NK-92 treated with Interleukin-12 subunit alpha and Interleukin-12 subunit beta, amount 100 ng/mL, for 24 hours (cell line): ENCODE data around the gene MRPL55.

ENCODE experiments used
- DNase-seq: peaks from one replicate; lab custom pipeline; 2025; lab: John Stamatoyannopoulos, UW

Gene MRPL55

DNA sequence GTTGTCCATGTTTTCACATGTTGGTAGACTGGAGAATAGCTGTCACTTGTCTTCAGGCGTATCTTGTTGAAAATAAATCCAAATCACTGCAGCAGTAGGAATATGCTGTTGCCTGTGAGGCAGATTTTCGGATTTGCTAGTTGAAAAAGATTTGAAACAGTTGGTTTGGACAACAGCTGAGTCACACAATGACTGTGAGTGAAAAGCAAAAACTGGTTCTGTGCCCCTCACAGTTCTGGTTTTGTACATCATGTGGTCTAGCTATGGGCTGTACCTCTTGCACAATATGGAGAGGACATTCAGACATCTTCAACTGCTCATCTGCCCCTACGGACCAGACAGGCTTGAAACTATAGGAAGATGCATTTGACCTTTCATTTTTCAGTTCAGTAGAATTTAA, 24.8 kb downstream of the MRPL55 start:
- DNase-seq = no peak

DNA sequence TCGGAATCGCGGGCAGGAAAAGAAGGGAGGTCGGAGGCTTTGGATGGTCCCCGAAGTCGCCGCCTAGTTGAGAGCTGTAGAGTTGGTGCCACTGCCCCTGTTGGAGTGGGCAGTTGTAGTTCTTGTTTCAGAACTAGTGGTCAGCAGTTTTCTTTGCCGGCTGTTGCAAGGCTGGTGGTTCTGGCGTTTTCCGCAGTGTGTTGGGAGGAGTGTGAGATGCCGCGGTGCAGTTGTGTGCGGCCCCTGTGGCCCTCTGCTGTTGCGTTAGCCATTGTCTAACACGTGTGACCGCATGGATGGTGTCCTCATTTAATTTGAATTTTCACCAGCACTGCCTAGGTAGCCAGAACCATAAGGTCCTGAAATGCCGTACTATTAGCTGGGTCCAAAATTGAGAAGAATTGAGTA, 25.2 kb downstream of the MRPL55 start:
- no peak for DNase-seq

GRCh38 chr1:228082918-228083870, 25.9 kb downstream of the MRPL55 start:
- no peak for DNase-seq

GRCh38 chr1:228082214-228082917, 26.7 kb downstream of the MRPL55 start, which contains the start of gene ARF1:
ARF1 (plus strand) TSS chr1:228082708; CDS start chr1:228097115, 14,407 bp downstream.
- DNase-seq = peak; percentile 87

DNA sequence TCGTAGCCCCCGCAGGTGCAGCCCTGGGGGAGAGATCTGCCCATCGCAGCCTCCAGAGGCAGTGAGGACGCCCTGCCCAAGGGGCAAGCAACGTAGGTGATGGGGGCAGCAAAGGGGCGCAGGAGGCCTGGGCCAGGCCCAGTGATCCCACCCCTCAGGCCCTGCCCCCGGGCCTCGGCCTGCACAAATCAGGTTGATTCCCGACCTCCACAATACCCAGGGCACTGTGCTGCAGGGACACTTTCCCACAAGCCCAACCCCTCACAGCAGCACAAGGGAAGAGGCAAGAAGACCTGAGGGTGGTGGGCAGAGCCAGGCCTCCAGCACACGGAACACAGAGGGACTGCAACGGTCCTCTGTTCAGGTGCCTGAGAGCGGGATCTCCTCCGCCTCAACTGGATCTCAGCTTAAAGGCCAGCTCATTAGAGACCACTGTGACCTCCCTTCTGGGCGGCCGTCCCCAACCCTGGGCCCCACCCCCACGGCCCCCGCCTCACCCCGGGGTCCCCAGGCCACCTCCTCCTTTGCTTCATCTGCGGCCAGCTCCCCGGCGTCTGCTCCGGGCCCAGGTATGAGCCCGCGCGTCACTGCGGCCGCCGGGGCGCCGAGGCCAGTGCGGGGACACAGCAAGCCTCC, 27.4 kb downstream of the MRPL55 start:
- DNase-seq = no peak

DNA sequence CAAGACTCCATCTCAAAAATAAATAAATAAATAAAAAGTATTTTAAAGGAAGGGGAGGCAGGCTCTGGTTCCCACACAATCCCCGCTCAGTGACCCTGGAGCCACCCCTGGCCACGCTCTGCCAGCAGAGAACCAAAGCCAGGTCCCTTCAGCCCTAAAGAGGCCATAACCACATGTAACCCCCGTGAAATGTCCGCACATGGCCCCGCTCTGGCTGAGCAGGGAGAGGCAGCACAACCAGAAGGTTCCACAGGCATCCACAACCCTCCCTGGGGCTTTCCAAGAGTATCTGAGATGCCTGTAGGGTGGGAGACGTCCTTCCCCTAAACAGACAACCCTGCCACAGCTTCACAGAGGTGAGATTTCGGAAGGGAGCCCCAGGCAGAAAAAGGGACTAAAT, 28.0 kb downstream of the MRPL55 start:
- DNase-seq = no peak

DNA sequence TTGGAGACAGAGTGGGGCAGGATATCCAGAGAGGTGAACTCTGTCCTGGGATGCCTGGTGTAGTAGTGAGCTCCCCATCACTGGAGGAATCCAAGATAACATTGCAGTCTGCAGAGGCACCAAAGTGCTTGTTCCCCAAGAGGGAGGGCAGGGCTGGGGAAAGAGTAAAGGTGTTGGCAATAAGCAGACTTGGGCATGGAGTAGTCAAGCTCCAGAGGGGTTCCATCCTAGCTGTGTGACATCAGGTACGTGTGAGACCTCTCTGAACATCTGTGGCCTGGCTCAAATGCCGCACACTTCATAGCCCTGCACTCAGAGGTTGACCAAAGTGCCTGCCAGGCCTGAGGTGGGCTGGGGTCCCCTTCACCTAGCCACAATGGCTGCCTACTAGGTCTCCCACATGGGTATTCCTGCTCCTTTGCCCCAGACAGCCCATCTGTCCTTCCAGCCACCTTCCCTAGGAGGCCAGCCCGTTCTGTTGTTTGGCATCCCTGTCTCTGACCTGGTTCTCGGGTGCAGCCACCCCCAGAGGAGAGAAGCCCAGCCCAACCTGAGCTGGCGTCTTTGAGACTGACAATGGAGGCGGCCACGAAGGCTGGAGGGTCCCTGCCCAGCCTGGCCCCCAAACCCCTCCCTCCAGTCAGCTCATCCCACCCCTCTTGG, 29.4 kb downstream of the MRPL55 start:
- no peak for DNase-seq

- no peak for DNase-seq
Measured at GRCh38 chr1:228079013-228079412, 30.1 kb downstream of the MRPL55 start.

DNA sequence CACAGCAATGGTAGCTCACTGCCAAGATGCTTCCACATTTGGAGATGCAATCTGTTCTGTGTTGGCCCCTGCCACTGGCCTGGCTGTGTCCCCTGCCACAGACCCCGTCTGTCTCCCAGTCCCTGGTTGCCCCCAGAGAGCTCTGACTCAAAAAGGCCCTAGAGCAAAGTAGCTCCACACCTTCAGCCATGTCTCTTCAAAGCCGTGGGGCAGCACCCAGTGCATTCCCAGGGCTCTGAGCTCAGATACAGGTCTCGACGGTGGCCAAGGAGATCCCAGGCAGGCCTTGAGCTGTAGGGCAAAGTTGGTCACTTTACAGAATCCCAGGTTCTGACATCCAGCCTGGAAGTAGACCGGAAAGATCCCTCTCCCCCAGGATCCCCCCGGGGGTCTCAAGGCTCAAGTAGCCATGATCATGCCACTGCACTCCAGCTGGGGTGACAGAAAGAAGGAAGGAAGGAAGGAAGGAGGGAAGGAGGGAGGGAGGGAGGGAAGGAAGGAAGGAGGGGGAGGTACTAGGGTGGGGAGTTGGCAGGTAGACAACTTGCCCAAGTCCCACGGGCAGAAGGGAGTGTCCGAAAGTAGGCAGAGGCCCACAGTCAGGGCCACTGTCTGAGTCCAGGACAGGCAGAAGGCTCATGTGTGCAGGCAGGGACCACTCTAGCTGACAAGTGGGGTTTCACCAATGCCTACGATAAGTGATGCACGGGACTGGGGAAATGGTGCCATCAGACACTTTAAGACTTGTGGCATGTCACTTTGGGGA, 31.4 kb downstream of the MRPL55 start:
- no peak for DNase-seq

- DNase-seq = no peak
Measured at GRCh38 chr1:228076796-228077430, 32.2 kb downstream of the MRPL55 start.

DNA sequence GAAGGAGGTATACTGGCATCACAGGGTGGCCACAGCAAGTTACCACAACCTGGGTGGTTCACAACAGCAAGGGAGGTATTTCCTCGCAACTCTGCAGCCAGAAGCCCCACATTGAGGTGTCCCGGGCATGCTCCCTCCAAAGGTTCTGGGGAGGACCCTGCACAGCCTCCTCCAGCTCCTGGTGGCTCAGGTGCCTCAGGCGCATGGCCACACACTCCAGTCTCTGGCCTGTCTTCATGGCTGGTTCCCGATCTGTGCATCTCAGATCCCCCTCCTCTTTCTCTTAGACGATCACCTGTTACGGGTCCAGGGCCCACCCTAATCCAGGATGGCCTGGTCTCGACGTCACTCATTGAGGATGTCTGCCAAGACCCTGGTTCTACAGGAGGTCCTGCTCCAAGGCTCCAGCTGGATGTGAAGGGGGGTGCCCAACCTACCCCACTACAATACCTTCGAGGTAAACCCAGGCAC, 33.3 kb downstream of the MRPL55 start:
- no peak for DNase-seq

DNA sequence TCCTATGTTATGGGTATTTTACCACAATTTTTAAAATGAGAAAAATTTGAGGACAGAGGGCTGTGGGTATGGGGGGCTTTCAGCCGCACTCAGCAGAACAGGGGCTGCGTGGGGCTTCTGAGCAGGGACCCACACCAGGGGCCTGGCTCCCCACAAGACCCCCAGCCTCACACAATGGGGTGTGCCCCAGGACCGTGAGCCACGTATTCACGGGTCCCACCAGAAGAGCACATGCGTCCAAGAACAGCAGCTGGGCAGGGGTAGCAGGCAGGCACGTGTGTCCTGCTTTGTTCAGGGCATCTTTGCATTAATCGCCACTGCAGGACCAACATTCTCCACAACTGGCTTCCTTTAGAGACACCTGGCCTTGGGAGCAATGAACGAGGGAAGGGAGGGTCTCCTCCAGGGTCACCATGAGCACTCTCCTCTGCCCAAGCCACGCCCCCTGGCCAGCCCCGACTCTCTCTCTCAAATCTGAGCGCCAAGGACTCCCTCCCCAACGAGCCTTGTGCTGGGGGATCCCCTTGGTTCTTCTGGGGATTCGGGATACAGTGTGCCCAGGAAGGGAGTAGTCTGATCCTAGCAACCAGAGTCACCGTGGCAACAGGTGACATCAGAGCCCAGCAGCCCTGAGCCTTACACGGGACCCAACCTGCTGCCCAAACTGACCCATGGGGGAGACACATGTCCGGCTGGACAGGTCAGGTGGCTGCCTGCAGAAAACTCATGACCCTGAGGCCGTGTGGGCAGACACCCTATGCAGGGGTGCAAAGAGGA, 34.0 kb downstream of the MRPL55 start:
- no peak for DNase-seq

GRCh38 chr1:228073857-228074545, 35.1 kb downstream of the MRPL55 start:
- no peak for DNase-seq

- no peak for DNase-seq
Measured at GRCh38 chr1:228073061-228073856, 35.8 kb downstream of the MRPL55 start.

- DNase-seq = no peak
Measured at GRCh38 chr1:228072658-228073043, 36.4 kb downstream of the MRPL55 start.

- DNase-seq = no peak
Measured at GRCh38 chr1:228071839-228072657, 37.1 kb downstream of the MRPL55 start.

- no peak for DNase-seq
Measured at GRCh38 chr1:228070851-228071250, 38.2 kb downstream of the MRPL55 start.

DNA sequence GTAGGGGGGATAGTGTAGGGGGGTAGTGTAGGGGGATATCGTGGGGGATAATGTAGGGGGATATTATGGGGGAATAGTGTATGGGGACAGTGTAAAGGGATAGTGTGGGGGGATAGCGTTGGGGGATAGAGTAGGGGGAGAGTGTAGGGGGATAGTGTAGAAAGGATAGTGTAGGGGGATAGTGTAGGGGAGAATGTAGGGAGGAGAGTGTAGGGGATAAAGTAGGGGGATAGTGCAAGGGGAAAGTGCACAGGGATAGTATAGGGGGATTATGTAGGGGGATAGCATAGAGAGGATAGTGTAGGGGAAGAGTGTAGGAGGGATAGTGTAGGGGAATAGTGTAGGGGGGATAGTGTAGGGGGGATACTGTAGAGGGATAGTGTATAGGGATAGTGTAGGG, 38.9 kb downstream of the MRPL55 start:
- no peak for DNase-seq
